ENCODE measurements around the gene SHMT2. TPM values are rescaled to one million over a fixed set of nuclear protein-coding genes. Genes with fewer than 3 reads are reported as not detected.

The SHMT2 gene
- total RNA-seq, 1 donor from 2014 or later = 197 TPM

DNA sequence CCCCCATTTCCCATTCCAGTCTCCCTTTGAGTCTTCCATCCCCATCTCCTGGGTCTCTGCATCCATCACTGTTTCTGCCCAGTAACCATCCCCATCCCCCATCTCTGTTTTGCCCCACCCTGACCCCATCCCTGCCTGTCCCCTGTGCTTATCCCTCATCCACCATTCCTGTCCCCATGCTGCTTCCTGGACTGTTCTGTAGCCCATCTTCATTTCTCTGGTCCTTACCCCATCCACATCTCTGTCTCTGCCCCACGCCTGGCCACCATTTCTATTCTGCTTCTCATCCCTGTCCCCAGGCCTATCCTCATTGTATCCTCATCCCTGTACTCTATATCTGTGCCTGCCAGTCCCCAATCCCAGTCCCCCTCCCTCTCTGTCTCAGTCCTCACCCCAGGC lies 8.7 kb upstream of the SHMT2 start:
- peaks cover 4% of the 10 kb centered on the region for H3K9me3 Mint-ChIP-seq (ENCODE audit: unreplicated experiment)
- H3K36me3 Mint-ChIP-seq (ENCODE audit: low read depth, unreplicated experiment) = peaks cover 8% of the 10 kb centered on the region
- Histone ChIP-seq H3K27ac (ENCODE audit: low read depth, low read length) (no peak overlapping the region), H3K4me1 (ENCODE audit: insufficient read depth, low read length) (peaks cover 14% of the 10 kb centered on the region), H3K27me3 (ENCODE audit: insufficient read depth, low read length) (peaks cover 68% of the 10 kb centered on the region), H3K4me2 (ENCODE audit: low read length) (no peak overlapping the region), H4K20me1 (ENCODE audit: insufficient read depth, low read length) (peaks cover 38% of the 10 kb centered on the region), H3K4me3 (ENCODE audit: insufficient read depth, low read depth, low read length) (no peak overlapping the region), H3K9ac (ENCODE audit: low read length) (no peak overlapping the region), H3K9me3 (ENCODE audit: insufficient read depth, low read depth, low read length) (peaks cover 3% of the 10 kb centered on the region), H3K79me2 (ENCODE audit: insufficient read depth, low read length) (no peaks in the 10 kb centered on the region), H2AFZ (ENCODE audit: low read depth, low read length) (no peak overlapping the region), H3K36me3 (ENCODE audit: insufficient read depth, low read length) (no peaks in the 10 kb centered on the region)
- TF ChIP-seq EZH2 (IDR thresholded peaks at IDR 0.05; ENCODE audit: insufficient read depth, low read length) = no peak
- TF ChIP-seq, protein P1, sequence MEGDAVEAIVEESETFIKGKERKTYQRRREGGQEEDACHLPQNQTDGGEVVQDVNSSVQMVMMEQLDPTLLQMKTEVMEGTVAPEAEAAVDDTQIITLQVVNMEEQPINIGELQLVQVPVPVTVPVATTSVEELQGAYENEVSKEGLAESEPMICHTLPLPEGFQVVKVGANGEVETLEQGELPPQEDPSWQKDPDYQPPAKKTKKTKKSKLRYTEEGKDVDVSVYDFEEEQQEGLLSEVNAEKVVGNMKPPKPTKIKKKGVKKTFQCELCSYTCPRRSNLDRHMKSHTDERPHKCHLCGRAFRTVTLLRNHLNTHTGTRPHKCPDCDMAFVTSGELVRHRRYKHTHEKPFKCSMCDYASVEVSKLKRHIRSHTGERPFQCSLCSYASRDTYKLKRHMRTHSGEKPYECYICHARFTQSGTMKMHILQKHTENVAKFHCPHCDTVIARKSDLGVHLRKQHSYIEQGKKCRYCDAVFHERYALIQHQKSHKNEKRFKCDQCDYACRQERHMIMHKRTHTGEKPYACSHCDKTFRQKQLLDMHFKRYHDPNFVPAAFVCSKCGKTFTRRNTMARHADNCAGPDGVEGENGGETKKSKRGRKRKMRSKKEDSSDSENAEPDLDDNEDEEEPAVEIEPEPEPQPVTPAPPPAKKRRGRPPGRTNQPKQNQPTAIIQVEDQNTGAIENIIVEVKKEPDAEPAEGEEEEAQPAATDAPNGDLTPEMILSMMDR (IDR thresholded peaks at IDR 0.05; ENCODE audit: insufficient read depth, low read depth, low read length) = no peak
- no peak for FAIRE-seq
- H3K27me3 Mint-ChIP-seq (ENCODE audit: low read depth, unreplicated experiment) = peaks cover 75% of the 10 kb centered on the region
- DNase-seq (ENCODE audit: low read depth) = no peak
- H3K27ac Mint-ChIP-seq (ENCODE audit: unreplicated experiment) = no peak overlapping the region
- no peak overlapping the region for H3K4me3 Mint-ChIP-seq (ENCODE audit: unreplicated experiment)
- peaks cover 17% of the 10 kb centered on the region for H3K4me1 Mint-ChIP-seq (ENCODE audit: low read depth, unreplicated experiment)

DNA sequence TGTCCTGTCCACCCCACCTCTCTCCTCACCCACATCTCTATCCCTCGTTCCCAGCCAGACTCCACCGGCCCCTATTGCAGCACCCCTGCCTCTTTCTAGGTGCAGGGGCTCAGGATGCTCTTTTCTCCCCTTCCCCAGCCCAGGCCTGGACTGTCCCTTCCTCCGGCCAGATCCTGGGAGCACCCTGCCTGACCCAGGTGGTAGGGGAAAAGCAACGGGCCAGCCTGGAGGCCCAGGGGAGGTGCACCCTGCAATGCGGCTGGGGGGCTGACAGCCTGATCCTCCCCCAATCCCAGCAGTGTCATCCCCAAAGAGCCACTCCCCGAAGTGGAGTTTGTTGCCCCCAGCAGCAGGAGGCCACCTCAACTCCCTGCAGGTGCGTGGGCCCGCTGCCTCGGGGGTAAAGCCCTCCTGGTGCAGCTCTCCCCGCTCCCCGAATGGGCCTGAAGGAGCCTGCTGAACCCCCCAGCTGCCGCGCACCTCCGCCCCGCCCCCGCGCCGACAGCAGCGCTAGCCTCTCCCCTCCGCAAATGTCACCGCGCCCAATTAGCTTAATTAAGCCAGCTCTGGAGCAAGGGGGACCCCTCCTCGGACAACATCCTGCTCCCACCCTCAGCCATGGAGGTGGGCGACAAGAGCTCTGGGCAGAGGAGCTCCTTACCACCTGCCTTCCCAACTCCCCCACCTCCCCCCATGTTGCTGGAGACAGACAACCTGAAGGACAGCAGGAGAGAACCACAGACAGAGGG lies 8.2 kb upstream of the SHMT2 start:
- DNase-seq (ENCODE audit: low read depth) (no peak), FAIRE-seq (no peak)
- no peak overlapping the region for H3K27ac ChIP-seq (ENCODE audit: low read depth, low read length)
- Mint-ChIP-seq H3K36me3 (ENCODE audit: low read depth, unreplicated experiment) (peaks cover 8% of the 10 kb centered on the region), H3K9me3 (ENCODE audit: unreplicated experiment) (peaks cover 4% of the 10 kb centered on the region), H3K27me3 (ENCODE audit: low read depth, unreplicated experiment) (peaks cover 79% of the 10 kb centered on the region), H3K4me1 (ENCODE audit: low read depth, unreplicated experiment) (peaks cover 16% of the 10 kb centered on the region), H3K4me3 (ENCODE audit: unreplicated experiment) (no peak overlapping the region), H3K27ac (ENCODE audit: unreplicated experiment) (no peak overlapping the region)
- H3K27me3 ChIP-seq (ENCODE audit: insufficient read depth, low read length) = peaks cover 69% of the 10 kb centered on the region
- no peaks in the 10 kb centered on the region for H3K36me3 ChIP-seq (ENCODE audit: insufficient read depth, low read length)
- TF ChIP-seq, protein P1 (IDR thresholded peaks at IDR 0.05; ENCODE audit: insufficient read depth, low read depth, low read length) = no peak
- TF ChIP-seq EZH2 (IDR thresholded peaks at IDR 0.05; ENCODE audit: insufficient read depth, low read length) = peak; percentile 69
- H3K4me3 ChIP-seq (ENCODE audit: insufficient read depth, low read depth, low read length) = no peak overlapping the region
- H3K9me3 ChIP-seq (ENCODE audit: insufficient read depth, low read depth, low read length) = peaks cover 3% of the 10 kb centered on the region
- no peaks in the 10 kb centered on the region for H3K79me2 ChIP-seq (ENCODE audit: insufficient read depth, low read length)
- H4K20me1 ChIP-seq (ENCODE audit: insufficient read depth, low read length) = peaks cover 36% of the 10 kb centered on the region
- peaks cover 8% of the 10 kb centered on the region for H3K4me1 ChIP-seq (ENCODE audit: insufficient read depth, low read length)
- no peak overlapping the region for H3K9ac ChIP-seq (ENCODE audit: low read length)
- H2AFZ ChIP-seq (ENCODE audit: low read depth, low read length) = no peak overlapping the region
- H3K4me2 ChIP-seq (ENCODE audit: low read length) = no peak overlapping the region
